K562 (cell line): ENCODE results near the gene ADIG. TPM values are rescaled to one million over a fixed set of nuclear protein-coding genes. Genes with fewer than 3 reads are reported as not detected.

ENCODE experiments used
- ATAC-seq: fragments of 200-7000 bp; cut with Tn5 transposase; 3 replicates; pipeline ENCODE4 v1.9.1; 2020; ENCODE audit warnings: moderate library complexity
- BruUV-seq: library from RNA; stranded (reverse); fragments of 400-500 nt; replicated peaks from 2 replicates; lab custom pipeline; 2021; lab: Mats Ljungman, UMichigan
- CTCF ChIA-PET: fragments of 300-600 bp; formaldehyde crosslinking; extraction: SDS; loops from one replicate; lab custom pipeline; 2021; ENCODE audit warnings: low intra/inter-chr PET ratio; lab: Yijun Ruan, JAX
- POLR2A ChIA-PET: fragments of 300-600, 350-650 bp; sonication (Branson Sonifier 250); formaldehyde crosslinking; extraction: SDS; loops from one replicate; lab custom pipeline; 2021; ENCODE audit warnings: antibody characterized with exemption, inconsistent platforms; lab: Yijun Ruan, JAX
- DNase-seq, 4 experiments: peaks; one replicate each; pipeline versions ENCODE4 v3.0.0 to v3.0.0-alpha.2; 2011 to 2018; ENCODE audit warnings: low spot score in 3 of 4, mixed read lengths in 3 of 4; ENCODE audit errors: extremely low read depth in 1 of 4
- FAIRE-seq: peaks from 2 replicates; lab custom pipeline; 2011; peaks lifted over from hg19 to GRCh38; lab: Jason Lieb, UNC
- H2AFZ ChIP-seq: 2 replicates; pipeline ENCODE4 v1.6.0; 2011; ENCODE audit warnings: low read depth, low read length, control low read depth, inconsistent platforms
- H3K27ac ChIP-seq: fragments of 200-600 bp; 3 replicates; pipeline ENCODE4 v1.8.0; 2011; ENCODE audit warnings: low read depth, mild to moderate bottlenecking, control low read depth, inconsistent platforms, low read length, moderate library complexity, mixed read lengths; ENCODE audit errors: extremely low read depth
- H3K27me3 ChIP-seq, 2 experiments: fragments of 300-600 bp in 1 of 2; 2 replicates in 1 of 2; 3 replicates in 1 of 2; pipeline versions ENCODE4 v1.6.0 to v1.8.0; 2011; ENCODE audit warnings: inconsistent platforms in 2 of 2, low read length in 2 of 2, mild to moderate bottlenecking in 1 of 2, mixed read lengths in 1 of 2, moderate library complexity in 1 of 2; ENCODE audit not compliant: control insufficient read depth in 2 of 2, insufficient read depth in 2 of 2
- H3K36me3 ChIP-seq: fragments of 300-600 bp; 3 replicates; pipeline ENCODE4 v1.8.0; 2011; ENCODE audit warnings: mild to moderate bottlenecking, low read length, inconsistent platforms; ENCODE audit not compliant: control insufficient read depth, insufficient read depth
- H3K4me1 ChIP-seq, 2 experiments: fragments of 200-600 bp in 1 of 2; replicated peaks in 1 of 2; 2 replicates in 1 of 2; 3 replicates in 1 of 2; pipeline versions ENCODE4 v1.5.1 to v1.8.0; 2011; ENCODE audit warnings: inconsistent platforms in 2 of 2, low read length in 2 of 2, mild to moderate bottlenecking in 1 of 2, mixed read lengths in 1 of 2, moderate library complexity in 1 of 2; ENCODE audit not compliant: control insufficient read depth in 2 of 2, insufficient read depth in 2 of 2
- H3K4me2 ChIP-seq: 2 replicates; pipeline ENCODE4 v1.6.1; 2011; ENCODE audit warnings: low read length, control low read depth, inconsistent platforms, mixed read lengths; ENCODE audit not compliant: insufficient read depth
- H3K4me3 ChIP-seq: fragments of 200-600 bp; sonication (generic), shearing (Covaris generic); 2 replicates; pipeline ENCODE4 v1.5.1; 2016; ENCODE audit warnings: control low read depth, inconsistent platforms
- H3K79me2 ChIP-seq: fragments of 200-600 bp; 3 replicates; pipeline ENCODE4 v1.8.0; 2011; ENCODE audit warnings: low read length, inconsistent platforms; ENCODE audit not compliant: control insufficient read depth, insufficient read depth
- H3K9ac ChIP-seq, 2 experiments: 2 replicates each; pipeline versions ENCODE4 v1.6.0 to v1.6.1; 2011; ENCODE audit warnings: low read depth in 2 of 2, low read length in 2 of 2, control low read depth in 1 of 2, inconsistent platforms in 1 of 2, mild to moderate bottlenecking in 1 of 2, mixed read lengths in 1 of 2; ENCODE audit not compliant: insufficient read depth in 1 of 2
- H3K9me1 ChIP-seq: one replicate; pipeline ENCODE4 v1.6.0; 2011; ENCODE audit warnings: inconsistent platforms, mild to moderate bottlenecking, low read length, moderate library complexity; ENCODE audit not compliant: control insufficient read depth, insufficient read depth
- H3K9me3 ChIP-seq: replicated peaks from 2 replicates; pipeline ENCODE4 v1.5.1; 2011; ENCODE audit warnings: low read depth, low read length, inconsistent platforms; ENCODE audit not compliant: control insufficient read depth, insufficient read depth
- H4K20me1 ChIP-seq: replicated peaks from 2 replicates; pipeline ENCODE4 v1.6.1; 2011; ENCODE audit warnings: low read length, inconsistent platforms, mixed read lengths; ENCODE audit not compliant: control insufficient read depth, insufficient read depth
- BCOR ChIP-seq: fragments of 450-650 bp; IDR thresholded peaks from 2 replicates; pipeline ENCODE4 v1.6.1; 2016
- DACH1 ChIP-seq: fragments of 450-650 bp; IDR thresholded peaks from 2 replicates; pipeline ENCODE4 v1.6.1; 2018; ENCODE audit not compliant: partially characterized antibody
- ETV5 ChIP-seq: sonication (generic); formaldehyde crosslinking; IDR thresholded peaks from 2 replicates; pipeline ENCODE4 v1.4.0; 2020; ENCODE audit warnings: low read depth, mild to moderate bottlenecking, missing genetic modification reagents
- HDAC1 ChIP-seq, 2 experiments: fragments of 450-650 bp; IDR thresholded peaks; 2 replicates each; pipeline ENCODE4 v1.6.1; 2016 to 2017; ENCODE audit warnings: inconsistent platforms in 1 of 2, mild to moderate bottlenecking in 1 of 2, moderate library complexity in 1 of 2
- KLF6 ChIP-seq: fragments of 250-450 bp; sonication (Bioruptor Pico); IDR thresholded peaks from 2 replicates; pipeline ENCODE4 v1.4.0; 2020; ENCODE audit warnings: mild to moderate bottlenecking, moderate library complexity, borderline replicate concordance
- MYNN ChIP-seq, 2 experiments: sonication (generic); formaldehyde crosslinking in 1 of 2; IDR thresholded peaks; 2 replicates each; pipeline versions ENCODE4 v1.5.0 to v1.6.1; 2016 to 2020; ENCODE audit warnings: antibody characterized with exemption in 1 of 2, missing genetic modification reagents in 1 of 2
- NCOA6 ChIP-seq: fragments of 450-650 bp; IDR thresholded peaks from 2 replicates; pipeline ENCODE4 v1.6.1; 2017; ENCODE audit warnings: mild to moderate bottlenecking
- PHB ChIP-seq: fragments of 250-450 bp; sonication (Bioruptor Pico); IDR thresholded peaks from 2 replicates; pipeline ENCODE4 v1.5.0; 2021
- POLR2A ChIP-seq: fragments of 450-650 bp; conservative IDR thresholded peaks from 2 replicates; pipeline ENCODE4 v1.6.1; 2016
- ZC3H11A ChIP-seq: IDR thresholded peaks from 2 replicates; pipeline ENCODE4 v1.6.1; 2012; ENCODE audit warnings: low read depth, low read length, improper control_type of control experiment
- ZFP30 ChIP-seq: fragments of 250-450 bp; sonication (Bioruptor Pico); IDR thresholded peaks from 2 replicates; pipeline ENCODE4 v1.8.0; 2022; ENCODE audit warnings: moderate library complexity, mild to moderate bottlenecking, inconsistent platforms, borderline replicate concordance
- ZFX ChIP-seq: sonication (generic); formaldehyde crosslinking; IDR thresholded peaks from 2 replicates; pipeline ENCODE4 v1.8.0; 2022; ENCODE audit warnings: mild to moderate bottlenecking, missing genetic modification reagents, moderate library complexity
- ZNF217 ChIP-seq: sonication (generic); formaldehyde crosslinking; IDR thresholded peaks from 2 replicates; pipeline ENCODE4 v1.8.0; 2022; ENCODE audit warnings: mild to moderate bottlenecking, missing genetic modification reagents
- ZNF583 ChIP-seq: fragments of 250-450 bp; sonication (Bioruptor Pico); IDR thresholded peaks from 2 replicates; pipeline ENCODE4 v1.4.0; 2020
- ZNF778 ChIP-seq: fragments of 450-650 bp; formaldehyde crosslinking; IDR thresholded peaks from 2 replicates; pipeline ENCODE4 v1.4.0; 2020; ENCODE audit warnings: mild to moderate bottlenecking, moderate library complexity
- WGBS: fragments of 100-300 bp; shearing (Covaris generic); methylation state at CpG from one replicate; pipeline ENCODE4 v1.1.6; 2016; ENCODE audit warnings: low coverage, mixed read lengths; ENCODE audit not compliant: insufficient coverage; ENCODE audit errors: missing lambda C conversion rate; 5-methylcytosine and 5-hydroxymethylcytosine counted together
- in situ Hi-C: fragments of 300-500 bp; cut with MboI; formaldehyde crosslinking; loops from 4 replicates; pipeline ENCODE4 v1.15.0; 2018; ENCODE audit warnings: inconsistent platforms, mixed read lengths
- intact Hi-C: fragments of 100-400 bp; cut with micrococcal nuclease; formaldehyde crosslinking; loops from 2 replicates; pipeline ENCODE4 v1.14.2; 2022
- polyA plus RNA-seq, 8 experiments: library from polyadenylated mRNA; depleted of rRNA in 4 of 8; stranded (reverse) in 5 of 8; unstranded in 3 of 8; fragments of >200 nt; fragmentation: Nextera tagmentation in 2 of 8; fragmentation: Illumina TruSeq in 1 of 8; extraction: Ambion mirVana in 2 of 8; extraction: Trizol in 1 of 8; gene quantifications; 2 replicates each; pipeline versions ENCODE4 v1.2.1 to v1.2.3, GENCODE V29; 2011 to 2014; ENCODE audit warnings: inconsistent platforms in 1 of 8, missing spikeins in 1 of 8
- total RNA-seq, 7 experiments: library from RNA; depleted of rRNA in 6 of 7; stranded (reverse); fragments of >200 nt in 6 of 7; fragmentation: Illumina TruSeq in 2 of 7; extraction: Trizol in 2 of 7; gene quantifications; 2 replicates each; pipeline versions ENCODE4 v1.2.1 to v1.2.3, GENCODE V29; 2011 to 2021; ENCODE audit warnings: low replicate concordance in 1 of 7
- TF ChIP-seq, protein P1 (sequence below), 2 experiments: fragments of 150-350 bp in 1 of 2; IDR thresholded peaks; 2 replicates each; pipeline ENCODE4 v1.6.1; 2012 to 2016; ENCODE audit warnings: low read depth in 2 of 2, low read length in 2 of 2, mild to moderate bottlenecking in 1 of 2, moderate library complexity in 1 of 2
- TF ChIP-seq, protein P2 (sequence below): fragments of 250-450 bp; sonication (Bioruptor Pico); IDR thresholded peaks from 2 replicates; pipeline ENCODE4 v1.8.0; 2021; ENCODE audit warnings: borderline replicate concordance, mild to moderate bottlenecking, moderate library complexity; ENCODE audit not compliant: poor library complexity, severe bottlenecking
- TF ChIP-seq, protein P3 (sequence below): IDR thresholded peaks from 2 replicates; pipeline ENCODE4 v1.6.1; 2016; ENCODE audit warnings: missing genetic modification characterization, missing compliant biosample characterization

The ADIG gene
- total and polyA plus RNA-seq, 9 of the 15 experiments (the other 6 are each of a cell fraction or from before 2014, with no cell fraction given): not detected

DNA sequence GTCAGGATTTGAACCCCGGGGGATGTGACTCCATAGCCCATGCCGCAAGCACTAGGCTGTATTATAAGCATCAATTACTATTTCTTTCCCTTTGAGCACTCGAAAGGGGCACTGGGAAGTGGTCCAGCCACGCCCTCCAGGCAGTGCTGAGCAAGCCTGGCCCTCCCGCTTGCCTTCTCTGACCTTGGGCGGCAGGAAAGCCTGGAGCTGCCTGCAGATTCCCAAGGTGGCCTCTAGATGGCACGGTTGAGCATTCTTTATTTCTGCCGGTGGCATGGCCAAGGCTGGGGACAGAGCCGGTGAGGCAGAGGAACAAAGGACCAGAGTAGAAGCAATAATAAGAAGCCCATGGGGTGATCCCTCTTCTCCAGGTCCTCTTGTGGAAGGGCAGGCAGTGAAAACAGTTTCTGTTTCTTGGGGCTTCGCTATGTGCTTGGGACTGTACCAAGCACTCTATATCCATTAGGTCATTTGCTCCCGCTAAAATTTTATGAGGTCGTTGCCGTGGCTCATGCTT is 52.6 kb downstream of the ADIG start:
- BruUV-seq: no TSS peak
- no peak overlapping the region for H3K9ac ChIP-seq
- H3K36me3 ChIP-seq: no peaks in the 10 kb centered on the region
- FAIRE-seq (peak; percentile 91), ATAC-seq (peak; percentile 93), DNase-seq (peak; percentile 81 to 88 (median 84))
- H3K9me3 ChIP-seq: no peaks in the 10 kb centered on the region
- no peaks in the 10 kb centered on the region for H3K9me1 ChIP-seq
- H3K27me3 ChIP-seq: peaks cover 7 to 14% of the 10 kb centered on the region in 2 experiments
- H3K4me2 ChIP-seq: peak overlapping the region; percentile 34; the same call in 1 of the 2 replicates
- H2AFZ ChIP-seq: peak overlapping the region; percentile 73
- no peak overlapping the region for H3K27ac ChIP-seq
- POLR2A ChIA-PET: interaction anchor here (0.7 to 1.5 kb wide), 3 partner anchors 10 to 14 kb away, joined by 3 to 5 read pairs (median 4); no protein-coding TSS in a partner anchor
- in situ Hi-C loops: no loop called here
- no peaks in the 10 kb centered on the region for H3K79me2 ChIP-seq
- WGBS: 10% methylated on average over 13 of the region's 13 CpGs
- CTCF ChIA-PET: interaction anchor here (0.5 to 1.4 kb wide), 3 partner anchors 94 to 413 kb away, joined by 3 to 4 read pairs (median 3); no protein-coding TSS in a partner anchor
- peaks cover 4% of the 10 kb centered on the region in 2 experiments; a peak in 4 of 5 replicates for H3K4me1 ChIP-seq
- H3K4me3 ChIP-seq: no peak overlapping the region
- intact Hi-C loops: no loop called here
- H4K20me1 ChIP-seq: no peaks in the 10 kb centered on the region
- no peak for TF ChIP-seq HDAC1 (IDR thresholded peaks at IDR 0.05)
- no peak for TF ChIP-seq KLF6 (CRISPR knock-in tag)
- no peak for TF ChIP-seq MYNN (IDR thresholded peaks at IDR 0.05)
- TF ChIP-seq MYNN (CRISPR knock-in tag; IDR thresholded peaks at IDR 0.05): no peak
- peak; percentile 89 for TF ChIP-seq BCOR
- TF ChIP-seq, protein P1, sequence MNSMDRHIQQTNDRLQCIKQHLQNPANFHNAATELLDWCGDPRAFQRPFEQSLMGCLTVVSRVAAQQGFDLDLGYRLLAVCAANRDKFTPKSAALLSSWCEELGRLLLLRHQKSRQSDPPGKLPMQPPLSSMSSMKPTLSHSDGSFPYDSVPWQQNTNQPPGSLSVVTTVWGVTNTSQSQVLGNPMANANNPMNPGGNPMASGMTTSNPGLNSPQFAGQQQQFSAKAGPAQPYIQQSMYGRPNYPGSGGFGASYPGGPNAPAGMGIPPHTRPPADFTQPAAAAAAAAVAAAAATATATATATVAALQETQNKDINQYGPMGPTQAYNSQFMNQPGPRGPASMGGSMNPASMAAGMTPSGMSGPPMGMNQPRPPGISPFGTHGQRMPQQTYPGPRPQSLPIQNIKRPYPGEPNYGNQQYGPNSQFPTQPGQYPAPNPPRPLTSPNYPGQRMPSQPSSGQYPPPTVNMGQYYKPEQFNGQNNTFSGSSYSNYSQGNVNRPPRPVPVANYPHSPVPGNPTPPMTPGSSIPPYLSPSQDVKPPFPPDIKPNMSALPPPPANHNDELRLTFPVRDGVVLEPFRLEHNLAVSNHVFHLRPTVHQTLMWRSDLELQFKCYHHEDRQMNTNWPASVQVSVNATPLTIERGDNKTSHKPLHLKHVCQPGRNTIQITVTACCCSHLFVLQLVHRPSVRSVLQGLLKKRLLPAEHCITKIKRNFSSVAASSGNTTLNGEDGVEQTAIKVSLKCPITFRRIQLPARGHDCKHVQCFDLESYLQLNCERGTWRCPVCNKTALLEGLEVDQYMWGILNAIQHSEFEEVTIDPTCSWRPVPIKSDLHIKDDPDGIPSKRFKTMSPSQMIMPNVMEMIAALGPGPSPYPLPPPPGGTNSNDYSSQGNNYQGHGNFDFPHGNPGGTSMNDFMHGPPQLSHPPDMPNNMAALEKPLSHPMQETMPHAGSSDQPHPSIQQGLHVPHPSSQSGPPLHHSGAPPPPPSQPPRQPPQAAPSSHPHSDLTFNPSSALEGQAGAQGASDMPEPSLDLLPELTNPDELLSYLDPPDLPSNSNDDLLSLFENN (IDR thresholded peaks at IDR 0.05; ENCODE audit: low read depth in 2 of 2, low read length in 2 of 2): no peak
- no peak for TF ChIP-seq NCOA6
- TF ChIP-seq, protein P2, sequence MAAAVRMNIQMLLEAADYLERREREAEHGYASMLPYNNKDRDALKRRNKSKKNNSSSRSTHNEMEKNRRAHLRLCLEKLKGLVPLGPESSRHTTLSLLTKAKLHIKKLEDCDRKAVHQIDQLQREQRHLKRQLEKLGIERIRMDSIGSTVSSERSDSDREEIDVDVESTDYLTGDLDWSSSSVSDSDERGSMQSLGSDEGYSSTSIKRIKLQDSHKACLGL (CRISPR knock-in tag): no peak
- TF ChIP-seq, protein P3, sequence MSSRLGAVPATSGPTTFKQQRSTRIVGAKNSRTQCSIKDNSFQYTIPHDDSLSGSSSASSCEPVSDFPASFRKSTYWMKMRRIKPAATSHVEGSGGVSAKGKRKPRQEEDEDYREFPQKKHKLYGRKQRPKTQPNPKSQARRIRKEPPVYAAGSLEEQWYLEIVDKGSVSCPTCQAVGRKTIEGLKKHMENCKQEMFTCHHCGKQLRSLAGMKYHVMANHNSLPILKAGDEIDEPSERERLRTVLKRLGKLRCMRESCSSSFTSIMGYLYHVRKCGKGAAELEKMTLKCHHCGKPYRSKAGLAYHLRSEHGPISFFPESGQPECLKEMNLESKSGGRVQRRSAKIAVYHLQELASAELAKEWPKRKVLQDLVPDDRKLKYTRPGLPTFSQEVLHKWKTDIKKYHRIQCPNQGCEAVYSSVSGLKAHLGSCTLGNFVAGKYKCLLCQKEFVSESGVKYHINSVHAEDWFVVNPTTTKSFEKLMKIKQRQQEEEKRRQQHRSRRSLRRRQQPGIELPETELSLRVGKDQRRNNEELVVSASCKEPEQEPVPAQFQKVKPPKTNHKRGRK (tag): no peak
- no peak for TF ChIP-seq ZNF778
- no peak for TF ChIP-seq ZNF217 (CRISPR knock-in tag)
- TF ChIP-seq ZNF583: no peak
- TF ChIP-seq ETV5: no peak
- TF ChIP-seq POLR2A: no peak
- no peak for TF ChIP-seq PHB (CRISPR knock-in tag)
- no peak for TF ChIP-seq ZFP30 (CRISPR knock-in tag)
- no peak for TF ChIP-seq ZC3H11A
- TF ChIP-seq DACH1: no peak
- no peak for TF ChIP-seq ZFX
